SK-N-SH (cell line): ENCODE data around the gene PEG3. TPM values are rescaled to one million over a fixed set of nuclear protein-coding genes. Genes with fewer than 3 reads are reported as not detected.

Experiments
- CTCF ChIA-PET: fragments of 300-600, 350-600 bp; formaldehyde crosslinking; extraction: SDS; loops from one replicate; lab custom pipeline; 2021; lab: Yijun Ruan, JAX
- POLR2A ChIA-PET: fragments of 350-600 bp; sonication (Branson Sonifier 250); formaldehyde crosslinking; extraction: SDS; loops from one replicate; lab custom pipeline; 2020; ENCODE audit warnings: antibody characterized with exemption, inconsistent platforms; lab: Yijun Ruan, JAX
- DNase-seq: peaks from one replicate; pipeline ENCODE4 v3.0.0; 2012
- H2AFZ ChIP-seq: fragments of 200-600 bp; sonication (generic); 2 replicates; pipeline ENCODE4 v1.8.1; 2016; ENCODE audit warnings: antibody characterized with exemption, mild to moderate bottlenecking, low read depth
- H3F3A ChIP-seq: fragments of 200-600 bp; sonication (generic); replicated peaks from 2 replicates; pipeline ENCODE3; 2016; ENCODE audit warnings: antibody characterized with exemption, mild to moderate bottlenecking; ENCODE audit not compliant: insufficient read depth
- H3K27ac ChIP-seq, 2 experiments: fragments of 200-500 bp in 1 of 2; fragments of 200-600 bp in 1 of 2; sonication (Bioruptor generic) in 1 of 2; sonication (generic), shearing (Covaris generic) in 1 of 2; 2 replicates each; pipeline versions ENCODE4 v1.5.1 to v1.6.1; 2014 to 2016; ENCODE audit warnings: low read depth in 2 of 2, inconsistent platforms in 1 of 2, low read length in 1 of 2, mild to moderate bottlenecking in 1 of 2, mixed read lengths in 1 of 2
- H3K27me3 ChIP-seq: fragments of 200-600 bp; sonication (generic), shearing (Covaris generic); 2 replicates; pipeline ENCODE4 v1.6.1; 2016; ENCODE audit warnings: mixed run types; ENCODE audit not compliant: insufficient read depth
- H3K36me3 ChIP-seq, 2 experiments: fragments of 200-500 bp in 1 of 2; fragments of 200-600 bp in 1 of 2; sonication (Bioruptor generic) in 1 of 2; sonication (generic) in 1 of 2; replicated peaks in 1 of 2; 2 replicates each; pipeline versions ENCODE3 to v1.5.1; 2014 to 2016; ENCODE audit warnings: low read length in 1 of 2, mild to moderate bottlenecking in 1 of 2; ENCODE audit not compliant: insufficient read depth in 2 of 2, control insufficient read depth in 1 of 2
- H3K4me1 ChIP-seq, 2 experiments: fragments of 200-500 bp in 1 of 2; fragments of 200-600 bp in 1 of 2; sonication (Bioruptor generic) in 1 of 2; sonication (generic), shearing (Covaris generic) in 1 of 2; 2 replicates each; pipeline versions ENCODE4 v1.5.1 to v1.6.1; 2014 to 2016; ENCODE audit warnings: low read depth in 1 of 2, low read length in 1 of 2, mixed run types in 1 of 2; ENCODE audit not compliant: insufficient read depth in 2 of 2, control insufficient read depth in 1 of 2
- H3K4me2 ChIP-seq: fragments of 200-600 bp; sonication (generic), shearing (Covaris generic); 2 replicates; pipeline ENCODE4 v1.6.1; 2017; ENCODE audit warnings: mixed run types
- H3K4me3 ChIP-seq, 2 experiments: fragments of 200-500 bp in 1 of 2; fragments of 200-600 bp in 1 of 2; sonication (Bioruptor generic) in 1 of 2; sonication (generic), shearing (Covaris generic) in 1 of 2; 2 replicates each; pipeline versions ENCODE4 v1.5.1 to v1.8.1; 2014 to 2016; ENCODE audit warnings: low read depth in 2 of 2, inconsistent platforms in 1 of 2, low read length in 1 of 2, mild to moderate bottlenecking in 1 of 2, mixed read lengths in 1 of 2, moderate library complexity in 1 of 2
- H3K79me2 ChIP-seq: fragments of 200-600 bp; sonication (generic); 2 replicates; pipeline ENCODE4 v1.8.1; 2017; ENCODE audit warnings: mild to moderate bottlenecking; ENCODE audit not compliant: insufficient read depth
- H3K9ac ChIP-seq: fragments of 200-600 bp; sonication (generic); 2 replicates; pipeline ENCODE4 v1.6.1; 2017; ENCODE audit warnings: mixed run types
- H3K9me2 ChIP-seq: fragments of 200-600 bp; sonication (generic); 2 replicates; pipeline ENCODE4 v1.6.1; 2017; ENCODE audit warnings: mixed run types
- H3K9me3 ChIP-seq: fragments of 200-600 bp; sonication (generic); 2 replicates; pipeline ENCODE4 v1.6.1; 2017; ENCODE audit warnings: mixed run types, mild to moderate bottlenecking, moderate library complexity
- H4K20me1 ChIP-seq: fragments of 200-600 bp; sonication (generic); 2 replicates; pipeline ENCODE4 v1.6.1; 2017; ENCODE audit warnings: mild to moderate bottlenecking, mixed run types; ENCODE audit not compliant: insufficient read depth
- CHD2 ChIP-seq: fragments of 150-350 bp; IDR thresholded peaks from 2 replicates; pipeline ENCODE4 v1.6.1; 2018; ENCODE audit warnings: low read length; ENCODE audit not compliant: partially characterized antibody
- EP300 ChIP-seq, 2 experiments: IDR thresholded peaks; 2 replicates each; pipeline versions ENCODE4 v1.4.0 to v1.6.1; 2012; ENCODE audit warnings: borderline replicate concordance in 1 of 2, low read depth in 1 of 2, low read length in 1 of 2
- EZH2phosphoT487 ChIP-seq: fragments of 200-600 bp; sonication (generic); IDR thresholded peaks from 2 replicates; pipeline ENCODE4 v1.6.1; 2017; ENCODE audit warnings: low read depth, mixed run types, mild to moderate bottlenecking, antibody characterized with exemption, moderate library complexity, borderline replicate concordance
- FOXM1 ChIP-seq: IDR thresholded peaks from 2 replicates; pipeline ENCODE4 v1.4.0; 2012; ENCODE audit warnings: low read depth, mild to moderate bottlenecking
- MEF2A ChIP-seq: IDR thresholded peaks from 2 replicates; pipeline ENCODE4 v1.4.0; 2012; ENCODE audit warnings: low read depth, borderline replicate concordance
- MXI1 ChIP-seq: IDR thresholded peaks from 2 replicates; pipeline ENCODE4 v1.6.1; 2012; ENCODE audit warnings: mild to moderate bottlenecking, low read depth, low read length, improper control_type of control experiment
- NRF1 ChIP-seq: IDR thresholded peaks from 2 replicates; pipeline ENCODE4 v1.6.1; 2012; ENCODE audit warnings: low read depth, mild to moderate bottlenecking, low read length
- POLR2AphosphoS5 ChIP-seq: IDR thresholded peaks from 2 replicates; pipeline ENCODE4 v1.6.1; 2012; ENCODE audit warnings: low read depth, low read length
- RXRA ChIP-seq: IDR thresholded peaks from 2 replicates; pipeline ENCODE4 v1.4.0; 2012; ENCODE audit warnings: low read depth, mild to moderate bottlenecking, borderline replicate concordance
- TCF12 ChIP-seq: IDR thresholded peaks from 2 replicates; pipeline ENCODE4 v1.4.0; 2012
- TEAD4 ChIP-seq: IDR thresholded peaks from 2 replicates; pipeline ENCODE4 v1.4.0; 2012; ENCODE audit warnings: mild to moderate bottlenecking, borderline replicate concordance; ENCODE audit not compliant: insufficient read depth
- WGBS: methylation state at CpG from one replicate; pipeline ENCODE4 v1.1.6; 2017; ENCODE audit warnings: low lambda C conversion rate; 5-methylcytosine and 5-hydroxymethylcytosine counted together
- polyA plus RNA-seq, 3 experiments: library from polyadenylated mRNA; depleted of rRNA; stranded (reverse); fragments of >200 nt; gene quantifications; 2 replicates each; pipeline ENCODE4 v1.2.3, GENCODE V29; 2012
- TF ChIP-seq, protein P1 (sequence below): fragments of 150-350 bp; IDR thresholded peaks from 2 replicates; pipeline ENCODE4 v1.6.1; 2016; ENCODE audit warnings: mild to moderate bottlenecking, low read depth, low read length
- TF ChIP-seq, protein P2 (sequence below): IDR thresholded peaks from 2 replicates; pipeline ENCODE4 v1.4.0; 2012; ENCODE audit warnings: low read depth
- TF ChIP-seq, protein P3 (sequence below): IDR thresholded peaks from 2 replicates; pipeline ENCODE4; 2012
- TF ChIP-seq, protein P4 (sequence below): IDR thresholded peaks from 2 replicates; pipeline ENCODE4 v1.4.0; 2012; ENCODE audit warnings: low read depth, borderline replicate concordance
- TF ChIP-seq, protein P5 (sequence below): fragments of 200-600 bp; sonication (generic); IDR thresholded peaks from 2 replicates; pipeline ENCODE4 v1.6.1; 2017; ENCODE audit warnings: antibody characterized with exemption, mild to moderate bottlenecking, moderate library complexity

The PEG3 gene
- polyA plus RNA-seq, 1 of the 3 experiments (the other 2 are of a cell fraction), result 0.12 TPM

DNA sequence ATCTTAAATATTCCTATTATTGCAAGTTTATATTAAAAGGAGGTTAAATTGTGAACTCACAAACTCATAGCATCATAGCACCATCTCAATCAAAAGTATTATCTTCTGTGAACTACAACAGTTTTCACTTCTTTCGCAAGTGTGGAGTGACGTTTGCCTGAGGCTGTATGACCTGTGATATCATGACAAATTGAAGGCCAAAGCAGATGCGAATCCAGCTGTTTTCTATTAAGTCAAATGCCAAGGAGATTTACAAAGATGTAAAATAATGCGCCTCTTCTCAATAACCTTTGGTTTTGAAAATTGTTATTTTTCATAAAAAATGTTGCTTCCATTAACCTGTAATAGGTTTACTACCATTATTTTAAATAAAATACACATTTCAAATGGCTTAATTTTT lies 7.6 kb upstream of the PEG3 start:
- H3K27ac ChIP-seq, result no peak overlapping the region
- no peaks in the 10 kb centered on the region for H3K9me3 ChIP-seq
- no peaks in the 10 kb centered on the region for H3K4me1 ChIP-seq
- 17% methylated on average over 4 of the region's 4 CpGs for WGBS
- no peak overlapping the region for H3K4me3 ChIP-seq
- H3K27me3 ChIP-seq, result no peaks in the 10 kb centered on the region
- no peaks in the 10 kb centered on the region for H3K9me2 ChIP-seq
- TF ChIP-seq NRF1, result no peak
- TF ChIP-seq, protein P1, sequence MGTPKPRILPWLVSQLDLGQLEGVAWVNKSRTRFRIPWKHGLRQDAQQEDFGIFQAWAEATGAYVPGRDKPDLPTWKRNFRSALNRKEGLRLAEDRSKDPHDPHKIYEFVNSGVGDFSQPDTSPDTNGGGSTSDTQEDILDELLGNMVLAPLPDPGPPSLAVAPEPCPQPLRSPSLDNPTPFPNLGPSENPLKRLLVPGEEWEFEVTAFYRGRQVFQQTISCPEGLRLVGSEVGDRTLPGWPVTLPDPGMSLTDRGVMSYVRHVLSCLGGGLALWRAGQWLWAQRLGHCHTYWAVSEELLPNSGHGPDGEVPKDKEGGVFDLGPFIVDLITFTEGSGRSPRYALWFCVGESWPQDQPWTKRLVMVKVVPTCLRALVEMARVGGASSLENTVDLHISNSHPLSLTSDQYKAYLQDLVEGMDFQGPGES, result no peak
- no peak for TF ChIP-seq RXRA
- no peak for TF ChIP-seq MXI1
- TF ChIP-seq CHD2, result no peak
- no peak for TF ChIP-seq TCF12
- TF ChIP-seq, protein P2, sequence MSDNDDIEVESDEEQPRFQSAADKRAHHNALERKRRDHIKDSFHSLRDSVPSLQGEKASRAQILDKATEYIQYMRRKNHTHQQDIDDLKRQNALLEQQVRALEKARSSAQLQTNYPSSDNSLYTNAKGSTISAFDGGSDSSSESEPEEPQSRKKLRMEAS, result no peak
- no peak for TF ChIP-seq FOXM1
- TF ChIP-seq, protein P3, sequence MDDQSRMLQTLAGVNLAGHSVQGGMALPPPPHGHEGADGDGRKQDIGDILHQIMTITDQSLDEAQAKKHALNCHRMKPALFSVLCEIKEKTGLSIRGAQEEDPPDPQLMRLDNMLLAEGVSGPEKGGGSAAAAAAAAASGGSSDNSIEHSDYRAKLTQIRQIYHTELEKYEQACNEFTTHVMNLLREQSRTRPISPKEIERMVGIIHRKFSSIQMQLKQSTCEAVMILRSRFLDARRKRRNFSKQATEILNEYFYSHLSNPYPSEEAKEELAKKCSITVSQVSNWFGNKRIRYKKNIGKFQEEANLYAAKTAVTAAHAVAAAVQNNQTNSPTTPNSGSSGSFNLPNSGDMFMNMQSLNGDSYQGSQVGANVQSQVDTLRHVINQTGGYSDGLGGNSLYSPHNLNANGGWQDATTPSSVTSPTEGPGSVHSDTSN, result no peak
- TF ChIP-seq, protein P4, sequence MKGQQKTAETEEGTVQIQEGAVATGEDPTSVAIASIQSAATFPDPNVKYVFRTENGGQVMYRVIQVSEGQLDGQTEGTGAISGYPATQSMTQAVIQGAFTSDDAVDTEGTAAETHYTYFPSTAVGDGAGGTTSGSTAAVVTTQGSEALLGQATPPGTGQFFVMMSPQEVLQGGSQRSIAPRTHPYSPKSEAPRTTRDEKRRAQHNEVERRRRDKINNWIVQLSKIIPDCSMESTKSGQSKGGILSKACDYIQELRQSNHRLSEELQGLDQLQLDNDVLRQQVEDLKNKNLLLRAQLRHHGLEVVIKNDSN, result no peak
- TF ChIP-seq EP300 (IDR thresholded peaks at IDR 0.05; ENCODE audit: borderline replicate concordance in 1 of 2, low read depth in 1 of 2, low read length in 1 of 2), result no peak
- TF ChIP-seq, protein P5, sequence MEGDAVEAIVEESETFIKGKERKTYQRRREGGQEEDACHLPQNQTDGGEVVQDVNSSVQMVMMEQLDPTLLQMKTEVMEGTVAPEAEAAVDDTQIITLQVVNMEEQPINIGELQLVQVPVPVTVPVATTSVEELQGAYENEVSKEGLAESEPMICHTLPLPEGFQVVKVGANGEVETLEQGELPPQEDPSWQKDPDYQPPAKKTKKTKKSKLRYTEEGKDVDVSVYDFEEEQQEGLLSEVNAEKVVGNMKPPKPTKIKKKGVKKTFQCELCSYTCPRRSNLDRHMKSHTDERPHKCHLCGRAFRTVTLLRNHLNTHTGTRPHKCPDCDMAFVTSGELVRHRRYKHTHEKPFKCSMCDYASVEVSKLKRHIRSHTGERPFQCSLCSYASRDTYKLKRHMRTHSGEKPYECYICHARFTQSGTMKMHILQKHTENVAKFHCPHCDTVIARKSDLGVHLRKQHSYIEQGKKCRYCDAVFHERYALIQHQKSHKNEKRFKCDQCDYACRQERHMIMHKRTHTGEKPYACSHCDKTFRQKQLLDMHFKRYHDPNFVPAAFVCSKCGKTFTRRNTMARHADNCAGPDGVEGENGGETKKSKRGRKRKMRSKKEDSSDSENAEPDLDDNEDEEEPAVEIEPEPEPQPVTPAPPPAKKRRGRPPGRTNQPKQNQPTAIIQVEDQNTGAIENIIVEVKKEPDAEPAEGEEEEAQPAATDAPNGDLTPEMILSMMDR, result no peak
- no peak for TF ChIP-seq MEF2A
- no peak for TF ChIP-seq EZH2phosphoT487
- TF ChIP-seq POLR2AphosphoS5, result no peak
- no peak for TF ChIP-seq TEAD4
- no peak overlapping the region for H3K4me2 ChIP-seq
- POLR2A ChIA-PET, result no interaction called here
- H3F3A ChIP-seq, result no peaks in the 10 kb centered on the region
- no peaks in the 10 kb centered on the region for H3K79me2 ChIP-seq
- no peak overlapping the region for H2AFZ ChIP-seq
- no peak for DNase-seq
- no peak overlapping the region for H3K9ac ChIP-seq
- H3K36me3 ChIP-seq, result no peaks in the 10 kb centered on the region
- CTCF ChIA-PET, result no interaction called here
- H4K20me1 ChIP-seq, result no peaks in the 10 kb centered on the region
